Measurements from ENCODE around the gene TYW1B.
"Not testable (repeated sequence)": the region's sequence is repeated elsewhere in the genome, so short reads cannot be mapped to it uniquely, and the experiment has no call there.

- TF ChIP-seq CTCF (conservative IDR thresholded peaks at IDR 0.05); EZH2 (IDR thresholded peaks at IDR 0.05; ENCODE audit: low read depth): not testable (repeated sequence)
These were observed 268.5 kb downstream of the TYW1B start for GRCh38 chr7:72559546-72559945.
